HepG2 (cell line): ENCODE measurements around the gene NDUFB10. TPM values are rescaled to one million over a fixed set of nuclear protein-coding genes. Genes with fewer than 3 reads are reported as not detected.

Source experiments
- AHR ChIP-seq: IDR thresholded peaks from 2 replicates; pipeline ENCODE4 v1.6.1; 2018; ENCODE audit warnings: missing genetic modification reagents, missing compliant biosample characterization
- ATAD3A ChIP-seq: sonication (generic); formaldehyde crosslinking; IDR thresholded peaks from 2 replicates; pipeline ENCODE4 v1.4.0; 2020; ENCODE audit warnings: missing genetic modification reagents
- CC2D1A ChIP-seq: sonication (generic); formaldehyde crosslinking; IDR thresholded peaks from 2 replicates; pipeline ENCODE4 v1.8.1; 2023; ENCODE audit warnings: mild to moderate bottlenecking, missing genetic modification reagents
- GPN1 ChIP-seq: sonication (generic); formaldehyde crosslinking; IDR thresholded peaks from 2 replicates; pipeline ENCODE4 v1.5.1; 2020; ENCODE audit warnings: missing genetic modification reagents, borderline replicate concordance
- MEIS1 ChIP-seq: sonication (generic); formaldehyde crosslinking; IDR thresholded peaks from 2 replicates; pipeline ENCODE4 v1.9.0; 2021; ENCODE audit warnings: mild to moderate bottlenecking, missing genetic modification reagents, moderate library complexity, borderline replicate concordance
- MYC ChIP-seq: sonication (generic); formaldehyde crosslinking; IDR thresholded peaks from 2 replicates; pipeline ENCODE4 v1.9.0; 2021; ENCODE audit warnings: missing genetic modification reagents, borderline replicate concordance
- NBN ChIP-seq: fragments of 450-650 bp; conservative IDR thresholded peaks from 2 replicates; pipeline ENCODE4 v1.6.1; 2017
- PCBP2 ChIP-seq: fragments of 200-400 bp; formaldehyde crosslinking; optimal IDR thresholded peaks from 2 replicates; pipeline ENCODE3; 2018; ENCODE audit warnings: low read length, low read depth; ENCODE audit not compliant: poor library complexity, severe bottlenecking
- POLR2AphosphoS5 ChIP-seq: IDR thresholded peaks from 2 replicates; pipeline ENCODE4 v1.6.1; 2012; ENCODE audit warnings: low read depth, low read length
- POLR2G ChIP-seq: fragments of 200-400 bp; formaldehyde crosslinking; IDR thresholded peaks from 2 replicates; pipeline ENCODE4 v1.6.1; 2018; ENCODE audit warnings: mild to moderate bottlenecking, low read depth, low read length, moderate library complexity
- SMARCC2 ChIP-seq: fragments of 450-650 bp; IDR thresholded peaks from 2 replicates; pipeline ENCODE4 v1.6.1; 2017; ENCODE audit warnings: antibody characterized with exemption, mild to moderate bottlenecking
- SMARCE1 ChIP-seq: fragments of 450-650 bp; IDR thresholded peaks from 2 replicates; pipeline ENCODE4 v1.6.1; 2017; ENCODE audit warnings: borderline replicate concordance
- ZFP62 ChIP-seq: sonication (generic); formaldehyde crosslinking; IDR thresholded peaks from 2 replicates; pipeline ENCODE4 v1.4.0; 2020; ENCODE audit warnings: missing genetic modification reagents
- ZNF10 ChIP-seq: sonication (generic); formaldehyde crosslinking; IDR thresholded peaks from 2 replicates; pipeline ENCODE4 v1.4.0; 2020; ENCODE audit warnings: mild to moderate bottlenecking, low read depth, missing genetic modification reagents, borderline replicate concordance
- ZNF207 ChIP-seq: fragments of 450-650 bp; IDR thresholded peaks from 2 replicates; pipeline ENCODE4 v1.6.1; 2016; ENCODE audit warnings: antibody characterized with exemption, borderline replicate concordance
- ZNF263 ChIP-seq: sonication (generic); formaldehyde crosslinking; IDR thresholded peaks from 2 replicates; pipeline ENCODE4 v1.4.0; 2020; ENCODE audit warnings: missing genetic modification reagents
- ZNF7 ChIP-seq: IDR thresholded peaks from 2 replicates; pipeline ENCODE4 v1.6.1; 2016; ENCODE audit warnings: missing biosample characterization, missing genetic modification reagents
- ZNF746 ChIP-seq: sonication (generic); formaldehyde crosslinking; IDR thresholded peaks from 2 replicates; pipeline ENCODE4 v1.8.0; 2022; ENCODE audit warnings: mild to moderate bottlenecking, missing genetic modification reagents
- ZSCAN12 ChIP-seq: sonication (generic); formaldehyde crosslinking; IDR thresholded peaks from 2 replicates; pipeline ENCODE4 v1.9.0; 2021; ENCODE audit warnings: mild to moderate bottlenecking, missing genetic modification reagents
- polyA plus RNA-seq, 8 experiments: library from polyadenylated mRNA; depleted of rRNA in 3 of 8; stranded (reverse) in 7 of 8; unstranded in 1 of 8; fragments of >200 nt; fragmentation: Illumina TruSeq in 4 of 8; extraction: Trizol in 4 of 8; gene quantifications; 2 replicates each; pipeline versions ENCODE4 v1.2.1 to v1.2.3, GENCODE V29; 2011 to 2016; ENCODE audit warnings: low read depth in 4 of 8, missing spikeins in 1 of 8, mixed read lengths in 1 of 8; ENCODE audit not compliant: insufficient read depth in 1 of 8
- total RNA-seq, 5 experiments: library from RNA; depleted of rRNA; stranded (reverse); fragments of >200 nt; fragmentation: Illumina TruSeq; extraction: Trizol; gene quantifications; 2 replicates each; pipeline ENCODE4 v1.2.3, GENCODE V29; 2016; ENCODE audit warnings: low read depth in 1 of 5
- TF ChIP-seq, protein P1 (sequence below): sonication (generic); formaldehyde crosslinking; conservative IDR thresholded peaks from 2 replicates; pipeline ENCODE4 v1.8.1; 2023; ENCODE audit warnings: missing genetic modification reagents
- TF ChIP-seq, protein P2 (sequence below): sonication (generic); formaldehyde crosslinking; IDR thresholded peaks from 2 replicates; pipeline ENCODE4 v1.4.0; 2020; ENCODE audit warnings: mild to moderate bottlenecking, missing genetic modification reagents
- TF ChIP-seq, protein P3 (sequence below): IDR thresholded peaks from 2 replicates; pipeline ENCODE4 v1.6.1; 2016; ENCODE audit warnings: missing compliant biosample characterization, missing genetic modification reagents, borderline replicate concordance
- TF ChIP-seq, protein P4 (sequence below): sonication (generic); formaldehyde crosslinking; IDR thresholded peaks from 2 replicates; pipeline ENCODE4 v1.4.0; 2020; ENCODE audit warnings: missing genetic modification reagents

NDUFB10 gene
- total and polyA plus RNA-seq, 2 of the 13 experiments (the other 11 are each of a cell fraction or from before 2014, with no cell fraction given) = 68.6 to 157 TPM

DNA sequence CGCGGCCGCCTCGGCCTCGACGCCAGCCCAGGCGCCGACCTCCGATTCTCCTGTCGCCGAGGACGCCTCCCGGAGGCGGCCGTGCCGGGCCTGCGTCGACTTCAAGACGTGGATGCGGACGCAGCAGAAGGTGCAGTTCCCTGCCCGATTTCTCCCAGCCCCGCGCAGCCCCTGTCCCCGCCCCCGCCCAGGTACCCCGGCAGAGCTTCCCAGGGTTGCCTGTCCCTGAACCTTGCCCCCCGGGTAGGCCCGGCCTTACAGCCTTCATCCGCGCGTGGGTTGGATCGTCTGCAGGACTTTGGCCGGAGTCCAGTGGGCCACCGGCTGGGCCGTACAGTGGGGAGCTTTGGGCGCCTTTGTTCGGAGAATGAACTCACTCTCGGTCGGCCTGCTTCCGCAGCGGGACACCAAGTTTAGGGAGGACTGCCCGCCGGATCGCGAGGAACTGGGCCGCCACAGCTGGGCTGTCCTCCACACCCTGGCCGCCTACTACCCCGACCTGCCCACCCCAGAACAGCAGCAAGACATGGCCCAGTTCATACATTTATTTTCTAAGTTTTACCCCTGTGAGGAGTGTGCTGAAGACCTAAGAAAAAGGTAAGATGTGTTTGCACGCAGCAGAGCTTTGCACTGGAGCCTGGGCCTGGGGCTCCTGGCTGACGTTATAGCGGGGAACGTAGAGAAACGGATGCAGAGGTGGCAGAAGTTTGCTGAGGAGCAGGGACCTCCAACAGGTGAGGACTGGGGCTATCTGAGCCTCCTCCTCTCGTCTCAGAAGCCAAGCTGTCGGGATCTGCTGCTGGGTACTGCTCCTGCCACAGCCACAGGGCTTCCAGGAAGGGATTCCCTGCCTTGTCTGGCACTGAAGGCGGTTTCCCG is 25.2 kb downstream of the NDUFB10 start (continued):
- TF ChIP-seq CC2D1A (CRISPR knock-in tag) (no peak), SMARCE1 (no peak), GPN1 (CRISPR knock-in tag) (no peak), ZNF207 (no peak), ATAD3A (no peak), ZNF7 (CRISPR knock-in tag) (no peak), POLR2AphosphoS5 (peak; percentile 12), ZNF263 (CRISPR knock-in tag) (peak; percentile 95), PCBP2 (no peak), AHR (CRISPR knock-in tag) (no peak), ZNF10 (CRISPR knock-in tag) (no peak), ZSCAN12 (CRISPR knock-in tag) (no peak), MEIS1 (CRISPR knock-in tag) (0 out of 2 replicates have a peak, but pooled peaks have one; percentile 64), SMARCC2 (no peak), NBN (no peak), POLR2G (peak; percentile 19; the same call in 1 of the 2 replicates), MYC (CRISPR knock-in tag) (peak; percentile 38; the same call in 1 of the 2 replicates), ZFP62 (CRISPR knock-in tag) (no peak), ZNF746 (CRISPR knock-in tag) (no peak)
- TF ChIP-seq, protein P1, sequence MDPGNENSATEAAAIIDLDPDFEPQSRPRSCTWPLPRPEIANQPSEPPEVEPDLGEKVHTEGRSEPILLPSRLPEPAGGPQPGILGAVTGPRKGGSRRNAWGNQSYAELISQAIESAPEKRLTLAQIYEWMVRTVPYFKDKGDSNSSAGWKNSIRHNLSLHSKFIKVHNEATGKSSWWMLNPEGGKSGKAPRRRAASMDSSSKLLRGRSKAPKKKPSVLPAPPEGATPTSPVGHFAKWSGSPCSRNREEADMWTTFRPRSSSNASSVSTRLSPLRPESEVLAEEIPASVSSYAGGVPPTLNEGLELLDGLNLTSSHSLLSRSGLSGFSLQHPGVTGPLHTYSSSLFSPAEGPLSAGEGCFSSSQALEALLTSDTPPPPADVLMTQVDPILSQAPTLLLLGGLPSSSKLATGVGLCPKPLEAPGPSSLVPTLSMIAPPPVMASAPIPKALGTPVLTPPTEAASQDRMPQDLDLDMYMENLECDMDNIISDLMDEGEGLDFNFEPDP (CRISPR knock-in tag) = no peak
- TF ChIP-seq, protein P2, sequence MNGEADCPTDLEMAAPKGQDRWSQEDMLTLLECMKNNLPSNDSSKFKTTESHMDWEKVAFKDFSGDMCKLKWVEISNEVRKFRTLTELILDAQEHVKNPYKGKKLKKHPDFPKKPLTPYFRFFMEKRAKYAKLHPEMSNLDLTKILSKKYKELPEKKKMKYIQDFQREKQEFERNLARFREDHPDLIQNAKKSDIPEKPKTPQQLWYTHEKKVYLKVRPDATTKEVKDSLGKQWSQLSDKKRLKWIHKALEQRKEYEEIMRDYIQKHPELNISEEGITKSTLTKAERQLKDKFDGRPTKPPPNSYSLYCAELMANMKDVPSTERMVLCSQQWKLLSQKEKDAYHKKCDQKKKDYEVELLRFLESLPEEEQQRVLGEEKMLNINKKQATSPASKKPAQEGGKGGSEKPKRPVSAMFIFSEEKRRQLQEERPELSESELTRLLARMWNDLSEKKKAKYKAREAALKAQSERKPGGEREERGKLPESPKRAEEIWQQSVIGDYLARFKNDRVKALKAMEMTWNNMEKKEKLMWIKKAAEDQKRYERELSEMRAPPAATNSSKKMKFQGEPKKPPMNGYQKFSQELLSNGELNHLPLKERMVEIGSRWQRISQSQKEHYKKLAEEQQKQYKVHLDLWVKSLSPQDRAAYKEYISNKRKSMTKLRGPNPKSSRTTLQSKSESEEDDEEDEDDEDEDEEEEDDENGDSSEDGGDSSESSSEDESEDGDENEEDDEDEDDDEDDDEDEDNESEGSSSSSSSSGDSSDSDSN (CRISPR knock-in tag) = peak; percentile 49; the same call in 1 of the 2 replicates
- TF ChIP-seq, protein P3, sequence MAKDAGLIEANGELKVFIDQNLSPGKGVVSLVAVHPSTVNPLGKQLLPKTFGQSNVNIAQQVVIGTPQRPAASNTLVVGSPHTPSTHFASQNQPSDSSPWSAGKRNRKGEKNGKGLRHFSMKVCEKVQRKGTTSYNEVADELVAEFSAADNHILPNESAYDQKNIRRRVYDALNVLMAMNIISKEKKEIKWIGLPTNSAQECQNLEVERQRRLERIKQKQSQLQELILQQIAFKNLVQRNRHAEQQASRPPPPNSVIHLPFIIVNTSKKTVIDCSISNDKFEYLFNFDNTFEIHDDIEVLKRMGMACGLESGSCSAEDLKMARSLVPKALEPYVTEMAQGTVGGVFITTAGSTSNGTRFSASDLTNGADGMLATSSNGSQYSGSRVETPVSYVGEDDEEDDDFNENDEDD = no peak
- TF ChIP-seq, protein P4, sequence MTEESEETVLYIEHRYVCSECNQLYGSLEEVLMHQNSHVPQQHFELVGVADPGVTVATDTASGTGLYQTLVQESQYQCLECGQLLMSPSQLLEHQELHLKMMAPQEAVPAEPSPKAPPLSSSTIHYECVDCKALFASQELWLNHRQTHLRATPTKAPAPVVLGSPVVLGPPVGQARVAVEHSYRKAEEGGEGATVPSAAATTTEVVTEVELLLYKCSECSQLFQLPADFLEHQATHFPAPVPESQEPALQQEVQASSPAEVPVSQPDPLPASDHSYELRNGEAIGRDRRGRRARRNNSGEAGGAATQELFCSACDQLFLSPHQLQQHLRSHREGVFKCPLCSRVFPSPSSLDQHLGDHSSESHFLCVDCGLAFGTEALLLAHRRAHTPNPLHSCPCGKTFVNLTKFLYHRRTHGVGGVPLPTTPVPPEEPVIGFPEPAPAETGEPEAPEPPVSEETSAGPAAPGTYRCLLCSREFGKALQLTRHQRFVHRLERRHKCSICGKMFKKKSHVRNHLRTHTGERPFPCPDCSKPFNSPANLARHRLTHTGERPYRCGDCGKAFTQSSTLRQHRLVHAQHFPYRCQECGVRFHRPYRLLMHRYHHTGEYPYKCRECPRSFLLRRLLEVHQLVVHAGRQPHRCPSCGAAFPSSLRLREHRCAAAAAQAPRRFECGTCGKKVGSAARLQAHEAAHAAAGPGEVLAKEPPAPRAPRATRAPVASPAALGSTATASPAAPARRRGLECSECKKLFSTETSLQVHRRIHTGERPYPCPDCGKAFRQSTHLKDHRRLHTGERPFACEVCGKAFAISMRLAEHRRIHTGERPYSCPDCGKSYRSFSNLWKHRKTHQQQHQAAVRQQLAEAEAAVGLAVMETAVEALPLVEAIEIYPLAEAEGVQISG = no peak
